ENCODE measurements around the gene STK32C. TPM values are rescaled to one million over a fixed set of nuclear protein-coding genes. Genes with fewer than 3 reads are reported as not detected.

The STK32C gene
- total and polyA plus RNA-seq, 2 of the 4 experiments (the other 2 are of a cell fraction), result 5.0 to 8.3 TPM

DNA sequence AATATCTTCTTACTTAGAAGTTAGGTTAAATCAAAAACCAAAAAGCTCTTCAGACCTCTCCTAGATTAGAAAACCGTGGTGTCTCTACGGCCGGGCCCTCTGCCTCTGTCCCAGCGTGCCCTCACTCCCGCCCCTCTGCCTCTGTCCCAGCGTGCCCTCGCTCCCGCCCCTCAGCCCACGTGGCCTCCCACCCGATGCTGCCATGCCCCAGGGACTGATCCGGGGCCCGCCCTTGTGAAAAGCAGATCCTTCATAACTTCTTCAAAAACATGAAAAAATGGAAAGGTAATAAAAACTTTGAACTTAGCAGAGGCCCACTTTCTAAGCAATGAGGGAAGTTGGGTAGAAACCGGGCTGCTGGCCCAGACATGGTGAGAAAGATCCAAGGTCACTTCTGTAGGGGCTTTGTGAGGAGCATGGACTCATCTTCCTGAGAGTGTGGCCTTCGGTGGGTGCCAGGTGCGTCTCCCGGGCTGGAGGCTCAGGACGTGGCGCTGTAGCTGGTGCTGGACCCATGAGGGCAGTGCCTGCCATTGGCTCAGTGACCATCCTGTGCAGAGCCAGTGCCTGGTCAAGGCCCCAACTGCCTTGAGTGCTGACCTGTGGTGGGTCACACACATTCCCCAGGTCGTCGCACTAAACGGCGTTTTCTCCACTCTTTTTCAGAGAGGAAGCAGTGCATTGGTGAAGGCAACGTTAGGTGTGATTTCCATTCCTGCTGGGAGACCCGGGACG is 125.9 kb downstream of the STK32C start:
- CTCF ChIA-PET, result no interaction called here
- in situ Hi-C loops (cut with MboI; ENCODE audit: low sequenced_read_pairs), result no loop called here

More for the DNA sequence above, 125.9 kb downstream of the STK32C start:
- 81% methylated on average over 10 of the region's 25 CpGs; no CpG with 5 or more reads in 1 of the 2 experiments for WGBS, 2 experiments (ENCODE audit: extremely low coverage in 2 of 2, insufficient read length in 1 of 2)
- Histone ChIP-seq H3K14ac (replicated peaks; ENCODE audit: low read depth, low read length) (no peak overlapping the region), H3K79me1 (ENCODE audit: low read depth in 1 of 2, low read length in 2 of 2) (no peaks in the 10 kb centered on the region), H2AK9ac (replicated peaks; ENCODE audit: low read depth, low read length, poor library complexity) (no peak overlapping the region), H3K27me3 (ENCODE audit: control insufficient read depth, insufficient read depth, low read length) (peaks cover 39% of the 10 kb centered on the region), H2AK5ac (ENCODE audit: low read depth, low read length) (no peak overlapping the region), H3K18ac (ENCODE audit: low read depth, low read length) (no peak overlapping the region), H2BK15ac (ENCODE audit: low read depth, low read length) (no peak overlapping the region), H3K23ac (ENCODE audit: low read depth, low read length) (no peak overlapping the region), H2AFZ (replicated peaks; ENCODE audit: low read length, poor library complexity) (no peak overlapping the region), H2BK120ac (ENCODE audit: low read depth, low read length) (no peak overlapping the region), H4K5ac (ENCODE audit: low read depth, low read length) (no peak overlapping the region), H3K4me3 (ENCODE audit: insufficient read depth, low read depth, low read length) (no peak overlapping the region), H4K20me1 (ENCODE audit: insufficient read depth, low read length) (no peaks in the 10 kb centered on the region; the same call in 1 of the 2 replicates), H4K91ac (ENCODE audit: insufficient read depth, low read depth, low read length) (no peak overlapping the region), H3K9ac (ENCODE audit: low read depth, low read length) (no peak overlapping the region), H3K27ac (ENCODE audit: insufficient read depth, low read length) (no peak overlapping the region), H3K36me3 (ENCODE audit: control insufficient read depth, insufficient read depth, low read length) (no peaks in the 10 kb centered on the region), H3K56ac (ENCODE audit: extremely low read depth, insufficient read depth, low read length) (no peak overlapping the region), H3K4ac (ENCODE audit: low read depth, low read length) (no peak overlapping the region), H4K8ac (ENCODE audit: low read depth in 2 of 2, low read length in 2 of 2) (no peak overlapping the region), H2BK5ac (ENCODE audit: low read depth, low read length, poor library complexity, severe bottlenecking) (no peak overlapping the region), H3K4me1 (ENCODE audit: control insufficient read depth, insufficient read depth, low read length) (no peaks in the 10 kb centered on the region), H3K9me1 (ENCODE audit: insufficient read depth, low read length) (no peaks in the 10 kb centered on the region), H2BK20ac (ENCODE audit: low read depth, low read length) (no peak overlapping the region), H3K9me3 (ENCODE audit: control insufficient read depth, insufficient read depth, low read length) (no peaks in the 10 kb centered on the region), H3K4me2 (ENCODE audit: low read depth, low read length) (no peak overlapping the region)
- POLR2A ChIA-PET (ENCODE audit: unreplicated experiment), result no interaction called here
- BruUV-seq (replicated peaks), result no TSS peak
- TF ChIP-seq CTCF (conservative IDR thresholded peaks at IDR 0.05; ENCODE audit: low read depth, low read length) (no peak), MXI1 (IDR thresholded peaks at IDR 0.05; ENCODE audit: borderline replicate concordance, low read depth, low read length) (no peak)
- DNase-seq, result no peak
- dilution Hi-C loops (cut with HindIII; ENCODE audit: low sequenced_read_pairs, unreplicated experiment) (no loop called here), intact Hi-C loops (cut with micrococcal nuclease) (no loop called here)
- no peak for ATAC-seq (ENCODE audit: low read depth)
